HUES64 (cell line): ENCODE results near the gene ZNF48.
A peak's percentile ranks its signal among the peaks of the same experiment; 100 is the strongest.

ENCODE experiments used
- H3K27ac ChIP-seq: 2 replicates; pipeline ENCODE4 v1.7.0; 2013; ENCODE audit warnings: low read depth, low read length, inconsistent platforms
- H3K27me3 ChIP-seq: 2 replicates; pipeline ENCODE4 v1.6.1; 2013; ENCODE audit warnings: mild to moderate bottlenecking, low read length; ENCODE audit not compliant: insufficient read depth
- H3K36me3 ChIP-seq: 2 replicates; pipeline ENCODE4 v1.6.1; 2013; ENCODE audit warnings: mild to moderate bottlenecking, low read length; ENCODE audit not compliant: insufficient read depth
- H3K4me1 ChIP-seq: 2 replicates; pipeline ENCODE4 v1.6.1; 2013; ENCODE audit warnings: mild to moderate bottlenecking, low read length, moderate library complexity; ENCODE audit not compliant: insufficient read depth
- H3K4me3 ChIP-seq: 2 replicates; pipeline ENCODE4 v1.5.1; 2013; ENCODE audit warnings: mild to moderate bottlenecking, low read length, moderate library complexity
- H3K9ac ChIP-seq: 2 replicates; pipeline ENCODE4 v1.6.1; 2013; ENCODE audit warnings: mild to moderate bottlenecking, low read depth, low read length
- H3K9me3 ChIP-seq: 2 replicates; pipeline ENCODE4 v1.6.1; 2013; ENCODE audit warnings: low read depth, low read length; ENCODE audit not compliant: insufficient read depth
- WGBS: fragments of 150-250, 120-280 bp; methylation state at CpG from one replicate; pipeline ENCODE4 v1.1.7; 2013; ENCODE audit warnings: missing lambda C conversion rate; 5-methylcytosine and 5-hydroxymethylcytosine counted together

ZNF48 gene

GRCh38 chr16:30353438-30354129, 41.6 kb upstream of the ZNF48 start:
- Histone ChIP-seq H3K36me3 (peaks cover 51% of the 10 kb centered on the region), H3K4me1 (no peaks in the 10 kb centered on the region), H3K9ac (peak overlapping the region; percentile 90; the same call in 1 of the 2 replicates), H3K9me3 (no peaks in the 10 kb centered on the region), H3K4me3 (peak overlapping the region; percentile 98), H3K27ac (no peak overlapping the region), H3K27me3 (no peaks in the 10 kb centered on the region)
- WGBS = 94% methylated on average over 23 of the region's 23 CpGs

- H3K9me3 ChIP-seq = no peaks in the 10 kb centered on the region
- peak overlapping the region; percentile 98 for H3K4me3 ChIP-seq
- WGBS = 4% methylated on average over 36 of the region's 36 CpGs
- no peaks in the 10 kb centered on the region for H3K27me3 ChIP-seq
- H3K36me3 ChIP-seq = peaks cover 59% of the 10 kb centered on the region
- peak overlapping the region; percentile 97 for H3K27ac ChIP-seq
- H3K9ac ChIP-seq = peak overlapping the region; percentile 90
- no peaks in the 10 kb centered on the region for H3K4me1 ChIP-seq
These were observed 40.6 kb upstream of the ZNF48 start for GRCh38 chr16:30354423-30355143.

GRCh38 chr16:30355144-30355953, 39.9 kb upstream of the ZNF48 start, which contains the start of gene CD2BP2:
Gene CD2BP2, minus strand, starts transcription at chr16:30355308. Its CDS starts 627 bp downstream, at chr16:30354681.
- no peaks in the 10 kb centered on the region for H3K27me3 ChIP-seq
- no peaks in the 10 kb centered on the region for H3K9me3 ChIP-seq
- under 1% methylated on average over 45 of the region's 45 CpGs for WGBS
- H3K36me3 ChIP-seq = peaks cover 52% of the 10 kb centered on the region
- H3K27ac ChIP-seq = peak within 1 kb of the TSS; percentile 97
- peak within 1 kb of the TSS; percentile 90 for H3K9ac ChIP-seq
- H3K4me1 ChIP-seq = no peaks in the 10 kb centered on the region
- peak within 1 kb of the TSS; percentile 98 for H3K4me3 ChIP-seq

GRCh38 chr16:30355954-30356308, 39.3 kb upstream of the ZNF48 start:
- H3K4me1 ChIP-seq = no peaks in the 10 kb centered on the region
- H3K4me3 ChIP-seq = peak overlapping the region; percentile 98
- H3K27ac ChIP-seq = peak overlapping the region; percentile 97
- H3K9ac ChIP-seq = peak overlapping the region; percentile 90
- no peaks in the 10 kb centered on the region for H3K9me3 ChIP-seq
- peaks cover 47% of the 10 kb centered on the region for H3K36me3 ChIP-seq
- no peaks in the 10 kb centered on the region for H3K27me3 ChIP-seq
- WGBS = 58% methylated on average over 7 of the region's 7 CpGs

GRCh38 chr16:30356401-30357084, 38.7 kb upstream of the ZNF48 start:
- Histone ChIP-seq H3K4me3 (peak overlapping the region; percentile 98), H3K27me3 (no peaks in the 10 kb centered on the region), H3K4me1 (no peaks in the 10 kb centered on the region), H3K9me3 (no peaks in the 10 kb centered on the region), H3K36me3 (peaks cover 40% of the 10 kb centered on the region), H3K9ac (peak overlapping the region; percentile 90), H3K27ac (peak overlapping the region; percentile 97)
- WGBS = 88% methylated on average over 12 of the region's 12 CpGs

- 87% methylated on average over 3 of the region's 5 CpGs for WGBS
- H3K9me3 ChIP-seq = no peaks in the 10 kb centered on the region
- H3K9ac ChIP-seq = no peak overlapping the region
- no peaks in the 10 kb centered on the region for H3K4me1 ChIP-seq
- H3K36me3 ChIP-seq = peaks cover 35% of the 10 kb centered on the region
- H3K27me3 ChIP-seq = no peaks in the 10 kb centered on the region
- no peak overlapping the region for H3K4me3 ChIP-seq
- no peak overlapping the region for H3K27ac ChIP-seq
These were observed 38.0 kb upstream of the ZNF48 start for GRCh38 chr16:30357085-30357714.

GRCh38 chr16:30357715-30358576, 37.3 kb upstream of the ZNF48 start:
- Histone ChIP-seq H3K27me3 (no peaks in the 10 kb centered on the region), H3K4me1 (no peaks in the 10 kb centered on the region), H3K9ac (no peak overlapping the region), H3K36me3 (peaks cover 32% of the 10 kb centered on the region), H3K27ac (no peak overlapping the region), H3K9me3 (no peaks in the 10 kb centered on the region), H3K4me3 (no peak overlapping the region)
- 94% methylated on average over 37 of the region's 37 CpGs for WGBS

GRCh38 chr16:30358577-30358936, 36.7 kb upstream of the ZNF48 start:
- no peak overlapping the region for H3K9ac ChIP-seq
- peaks cover 26% of the 10 kb centered on the region for H3K36me3 ChIP-seq
- no peak overlapping the region for H3K27ac ChIP-seq
- WGBS = 96% methylated on average over 9 of the region's 9 CpGs
- H3K9me3 ChIP-seq = no peaks in the 10 kb centered on the region
- H3K27me3 ChIP-seq = no peaks in the 10 kb centered on the region
- H3K4me1 ChIP-seq = no peaks in the 10 kb centered on the region
- no peak overlapping the region for H3K4me3 ChIP-seq

GRCh38 chr16:30358990-30359870, 36.0 kb upstream of the ZNF48 start:
- Histone ChIP-seq H3K9ac (no peak overlapping the region), H3K4me3 (no peak overlapping the region), H3K27ac (no peak overlapping the region), H3K9me3 (no peaks in the 10 kb centered on the region), H3K36me3 (peaks cover 21% of the 10 kb centered on the region; the same call in 1 of the 2 replicates), H3K4me1 (no peaks in the 10 kb centered on the region), H3K27me3 (no peaks in the 10 kb centered on the region)
- WGBS = 94% methylated on average over 28 of the region's 28 CpGs
